Measurements from ENCODE around the gene ISLR.

ISLR gene

DNA sequence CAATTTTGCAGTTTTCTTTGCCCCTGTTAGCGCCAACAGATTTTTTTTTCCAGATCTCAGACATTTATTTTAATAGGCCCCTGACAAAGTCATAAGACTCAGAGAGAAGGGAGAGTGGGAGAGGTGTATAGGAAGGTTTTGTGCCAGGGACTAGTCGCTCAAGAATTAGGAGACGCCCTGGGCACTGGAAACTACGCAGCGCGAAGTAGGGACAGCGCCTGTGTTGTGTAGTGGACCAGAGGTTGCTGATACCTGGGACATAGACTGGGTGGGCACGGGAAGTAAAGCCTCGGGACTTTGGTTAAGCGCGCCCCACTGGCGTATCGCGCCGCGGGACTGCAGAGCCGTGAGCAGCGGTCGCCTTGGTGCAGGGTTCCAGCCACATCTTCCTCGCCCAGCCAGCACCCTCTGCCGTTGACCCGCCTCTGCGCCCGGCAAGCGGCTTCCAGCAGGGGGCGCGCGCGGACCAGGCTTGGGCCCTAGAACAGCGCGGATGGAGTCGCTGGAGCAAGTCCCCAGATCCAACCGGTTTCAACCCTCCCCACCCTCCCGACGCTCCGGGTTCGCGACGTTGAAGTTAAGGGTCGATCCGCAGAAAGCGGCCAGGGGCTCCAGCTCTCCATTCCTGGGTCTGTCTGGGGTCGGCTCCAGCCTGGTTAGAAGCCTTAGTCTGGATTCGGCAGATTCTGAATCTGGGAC lies 46.1 kb upstream of the ISLR start (continued):
- no peak; the same call in 1 of the 2 replicates for TF ChIP-seq ZBTB7A (tag by site-specific recombination; IDR thresholded peaks at IDR 0.05; ENCODE audit: low read depth)
- TF ChIP-seq ZFHX2 (tag by site-specific recombination; conservative IDR thresholded peaks at IDR 0.05), result no peak; the same call in 1 of the 2 replicates
- no peak for TF ChIP-seq ZNF10 (tag by site-specific recombination; IDR thresholded peaks at IDR 0.05)
- TF ChIP-seq ZNF785 (tag by site-specific recombination; IDR thresholded peaks at IDR 0.05), result no peak
- TF ChIP-seq ZNF670 (tag by site-specific recombination; IDR thresholded peaks at IDR 0.05; ENCODE audit: low read depth), result no peak
- TF ChIP-seq, protein P1, sequence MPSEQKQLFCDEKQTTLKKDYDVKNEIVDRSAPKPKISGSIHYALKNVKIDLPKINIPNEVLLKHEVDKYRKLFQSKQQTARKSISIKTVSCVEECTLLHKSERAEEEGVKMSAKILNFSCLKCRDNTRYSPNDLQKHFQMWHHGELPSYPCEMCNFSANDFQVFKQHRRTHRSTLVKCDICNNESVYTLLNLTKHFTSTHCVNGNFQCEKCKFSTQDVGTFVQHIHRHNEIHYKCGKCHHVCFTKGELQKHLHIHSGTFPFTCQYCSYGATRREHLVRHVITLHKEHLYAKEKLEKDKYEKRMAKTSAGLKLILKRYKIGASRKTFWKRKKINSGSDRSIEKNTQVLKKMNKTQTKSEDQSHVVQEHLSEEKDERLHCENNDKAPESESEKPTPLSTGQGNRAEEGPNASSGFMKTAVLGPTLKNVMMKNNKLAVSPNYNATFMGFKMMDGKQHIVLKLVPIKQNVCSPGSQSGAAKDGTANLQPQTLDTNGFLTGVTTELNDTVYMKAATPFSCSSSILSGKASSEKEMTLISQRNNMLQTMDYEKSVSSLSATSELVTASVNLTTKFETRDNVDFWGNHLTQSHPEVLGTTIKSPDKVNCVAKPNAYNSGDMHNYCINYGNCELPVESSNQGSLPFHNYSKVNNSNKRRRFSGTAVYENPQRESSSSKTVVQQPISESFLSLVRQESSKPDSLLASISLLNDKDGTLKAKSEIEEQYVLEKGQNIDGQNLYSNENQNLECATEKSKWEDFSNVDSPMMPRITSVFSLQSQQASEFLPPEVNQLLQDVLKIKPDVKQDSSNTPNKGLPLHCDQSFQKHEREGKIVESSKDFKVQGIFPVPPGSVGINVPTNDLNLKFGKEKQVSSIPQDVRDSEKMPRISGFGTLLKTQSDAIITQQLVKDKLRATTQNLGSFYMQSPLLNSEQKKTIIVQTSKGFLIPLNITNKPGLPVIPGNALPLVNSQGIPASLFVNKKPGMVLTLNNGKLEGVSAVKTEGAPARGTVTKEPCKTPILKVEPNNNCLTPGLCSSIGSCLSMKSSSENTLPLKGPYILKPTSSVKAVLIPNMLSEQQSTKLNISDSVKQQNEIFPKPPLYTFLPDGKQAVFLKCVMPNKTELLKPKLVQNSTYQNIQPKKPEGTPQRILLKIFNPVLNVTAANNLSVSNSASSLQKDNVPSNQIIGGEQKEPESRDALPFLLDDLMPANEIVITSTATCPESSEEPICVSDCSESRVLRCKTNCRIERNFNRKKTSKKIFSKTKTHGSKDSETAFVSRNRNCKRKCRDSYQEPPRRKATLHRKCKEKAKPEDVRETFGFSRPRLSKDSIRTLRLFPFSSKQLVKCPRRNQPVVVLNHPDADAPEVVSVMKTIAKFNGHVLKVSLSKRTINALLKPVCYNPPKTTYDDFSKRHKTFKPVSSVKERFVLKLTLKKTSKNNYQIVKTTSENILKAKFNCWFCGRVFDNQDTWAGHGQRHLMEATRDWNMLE (tag by site-specific recombination; conservative IDR thresholded peaks at IDR 0.05; ENCODE audit: low read depth), result no peak; the same call in 1 of the 2 replicates
- TF ChIP-seq ZIC2 (tag by site-specific recombination; IDR thresholded peaks at IDR 0.05), result peak; percentile 70
- no peak for TF ChIP-seq ZSCAN5A (tag by site-specific recombination; IDR thresholded peaks at IDR 0.05)
- TF ChIP-seq PBX3 (CRISPR knock-in tag; IDR thresholded peaks at IDR 0.05), result peak; percentile 92; the same call in 1 of the 2 replicates
- no peak for TF ChIP-seq ZNF473 (tag by site-specific recombination; IDR thresholded peaks at IDR 0.05)
- 0 out of 2 replicates have a peak, but pooled peaks have one; percentile 48 for TF ChIP-seq SP3 (tag by site-specific recombination; IDR thresholded peaks at IDR 0.05)
- 0 out of 2 replicates have a peak, but pooled peaks have one; percentile 43 for TF ChIP-seq ZNF423 (tag by site-specific recombination; IDR thresholded peaks at IDR 0.05)
- TF ChIP-seq, protein P2, sequence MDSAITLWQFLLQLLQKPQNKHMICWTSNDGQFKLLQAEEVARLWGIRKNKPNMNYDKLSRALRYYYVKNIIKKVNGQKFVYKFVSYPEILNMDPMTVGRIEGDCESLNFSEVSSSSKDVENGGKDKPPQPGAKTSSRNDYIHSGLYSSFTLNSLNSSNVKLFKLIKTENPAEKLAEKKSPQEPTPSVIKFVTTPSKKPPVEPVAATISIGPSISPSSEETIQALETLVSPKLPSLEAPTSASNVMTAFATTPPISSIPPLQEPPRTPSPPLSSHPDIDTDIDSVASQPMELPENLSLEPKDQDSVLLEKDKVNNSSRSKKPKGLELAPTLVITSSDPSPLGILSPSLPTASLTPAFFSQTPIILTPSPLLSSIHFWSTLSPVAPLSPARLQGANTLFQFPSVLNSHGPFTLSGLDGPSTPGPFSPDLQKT (IDR thresholded peaks at IDR 0.05; ENCODE audit: borderline replicate concordance, low read depth, low read length), result no peak
- peak; percentile 56 for TF ChIP-seq SCRT2 (tag by site-specific recombination; IDR thresholded peaks at IDR 0.05)
- TF ChIP-seq RBAK (tag by site-specific recombination; IDR thresholded peaks at IDR 0.05), result no peak
- TF ChIP-seq ZNF768 (tag by site-specific recombination; IDR thresholded peaks at IDR 0.05), result no peak
- peak; percentile 19; the same call in 1 of the 2 replicates for TF ChIP-seq ZBTB6 (tag by site-specific recombination; IDR thresholded peaks at IDR 0.05)
- no peak for TF ChIP-seq ZNF239 (tag by site-specific recombination; IDR thresholded peaks at IDR 0.05)
- no peak for TF ChIP-seq TRIM28 (IDR thresholded peaks at IDR 0.05; ENCODE audit: borderline replicate concordance, low read length)
- no peak for TF ChIP-seq ZNF544 (tag by site-specific recombination; IDR thresholded peaks at IDR 0.05)
- TF ChIP-seq, protein P3, sequence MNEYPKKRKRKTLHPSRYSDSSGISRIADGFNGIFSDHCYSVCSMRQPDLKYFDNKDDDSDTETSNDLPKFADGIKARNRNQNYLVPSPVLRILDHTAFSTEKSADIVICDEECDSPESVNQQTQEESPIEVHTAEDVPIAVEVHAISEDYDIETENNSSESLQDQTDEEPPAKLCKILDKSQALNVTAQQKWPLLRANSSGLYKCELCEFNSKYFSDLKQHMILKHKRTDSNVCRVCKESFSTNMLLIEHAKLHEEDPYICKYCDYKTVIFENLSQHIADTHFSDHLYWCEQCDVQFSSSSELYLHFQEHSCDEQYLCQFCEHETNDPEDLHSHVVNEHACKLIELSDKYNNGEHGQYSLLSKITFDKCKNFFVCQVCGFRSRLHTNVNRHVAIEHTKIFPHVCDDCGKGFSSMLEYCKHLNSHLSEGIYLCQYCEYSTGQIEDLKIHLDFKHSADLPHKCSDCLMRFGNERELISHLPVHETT (tag by site-specific recombination; IDR thresholded peaks at IDR 0.05), result no peak
- TF ChIP-seq KLF8 (tag by site-specific recombination; IDR thresholded peaks at IDR 0.05), result peak; percentile 80
- no peak for TF ChIP-seq ZFP41 (tag by site-specific recombination; IDR thresholded peaks at IDR 0.05; ENCODE audit: borderline replicate concordance)
- TF ChIP-seq ZNF324 (tag by site-specific recombination; IDR thresholded peaks at IDR 0.05), result peak; percentile 74; the same call in 1 of the 2 replicates
- peak; percentile 85 for TF ChIP-seq SP7 (tag by site-specific recombination; IDR thresholded peaks at IDR 0.05)
- TF ChIP-seq ZNF596 (tag by site-specific recombination; IDR thresholded peaks at IDR 0.05), result no peak
- TF ChIP-seq ZNF26 (tag by site-specific recombination; IDR thresholded peaks at IDR 0.05), result no peak

Data from HEK293 (cell line).